ACC112 (cell line): ENCODE data around the gene AKAP13.
"Not testable (repeated sequence)": the region's sequence is repeated elsewhere in the genome, so short reads cannot be mapped to it uniquely, and the experiment has no call there.

Experiments used
- H2AFZ ChIP-seq: fragments of 200-600 bp; sonication (generic); one replicate; pipeline ENCODE4 v1.6.0; 2017; ENCODE audit warnings: antibody characterized with exemption, low read length; ENCODE audit not compliant: unreplicated experiment
- H3K27ac ChIP-seq: fragments of 200-600 bp; sonication (generic); 2 replicates; pipeline ENCODE4 v1.5.1; 2014; ENCODE audit warnings: low read depth, mild to moderate bottlenecking, antibody characterized with exemption, low read length, moderate library complexity
- H3K27me3 ChIP-seq: fragments of 200-600 bp; sonication (generic); 2 replicates; pipeline ENCODE4 v1.6.1; 2014; ENCODE audit warnings: mild to moderate bottlenecking, antibody characterized with exemption, low read length, moderate library complexity, mixed read lengths; ENCODE audit not compliant: insufficient read depth
- H3K36me3 ChIP-seq: fragments of 200-600 bp; sonication (generic); 2 replicates; pipeline ENCODE4 v1.6.1; 2016; ENCODE audit warnings: mild to moderate bottlenecking, antibody characterized with exemption, low read length, moderate library complexity, mixed read lengths; ENCODE audit not compliant: insufficient read depth
- H3K4me1 ChIP-seq: fragments of 200-600 bp; sonication (generic); one replicate; pipeline ENCODE4 v1.6.1; 2016; ENCODE audit warnings: low read length, mixed read lengths; ENCODE audit not compliant: insufficient read depth, unreplicated experiment, control insufficient read depth
- H3K4me3 ChIP-seq: fragments of 200-600 bp; sonication (generic); 2 replicates; pipeline ENCODE4 v1.5.1; 2014; ENCODE audit warnings: mild to moderate bottlenecking, low read depth, low read length
- H3K79me2 ChIP-seq: fragments of 200-600 bp; sonication (generic); one replicate; pipeline ENCODE4 v1.6.0; 2016; ENCODE audit warnings: low read length; ENCODE audit not compliant: control insufficient read depth, unreplicated experiment, insufficient read depth

Gene AKAP13

DNA sequence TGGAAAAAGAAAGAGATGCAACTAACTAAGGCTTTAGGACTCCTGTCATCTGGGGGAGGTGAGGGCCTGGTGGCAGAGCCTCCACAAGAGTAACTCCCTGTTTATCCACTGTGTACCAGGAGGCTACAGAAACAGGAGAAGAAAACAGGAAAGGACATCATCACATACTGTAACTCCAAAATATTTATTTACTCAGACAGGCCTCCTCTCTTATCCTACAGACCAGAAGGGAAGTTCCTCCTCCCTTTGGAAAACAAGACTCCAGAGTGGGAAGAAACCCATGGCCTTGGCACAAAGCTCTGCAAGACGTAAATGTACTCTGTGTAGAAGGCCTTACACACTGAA is 40.1 kb upstream of the AKAP13 start:
- H3K27ac ChIP-seq = no peak overlapping the region
- H3K27me3 ChIP-seq = no peaks in the 10 kb centered on the region
- H3K36me3 ChIP-seq = no peaks in the 10 kb centered on the region
- H2AFZ ChIP-seq = no peak overlapping the region
- no peak overlapping the region for H3K4me3 ChIP-seq
- peaks cover 10% of the 10 kb centered on the region for H3K4me1 ChIP-seq
- no peaks in the 10 kb centered on the region for H3K79me2 ChIP-seq

DNA sequence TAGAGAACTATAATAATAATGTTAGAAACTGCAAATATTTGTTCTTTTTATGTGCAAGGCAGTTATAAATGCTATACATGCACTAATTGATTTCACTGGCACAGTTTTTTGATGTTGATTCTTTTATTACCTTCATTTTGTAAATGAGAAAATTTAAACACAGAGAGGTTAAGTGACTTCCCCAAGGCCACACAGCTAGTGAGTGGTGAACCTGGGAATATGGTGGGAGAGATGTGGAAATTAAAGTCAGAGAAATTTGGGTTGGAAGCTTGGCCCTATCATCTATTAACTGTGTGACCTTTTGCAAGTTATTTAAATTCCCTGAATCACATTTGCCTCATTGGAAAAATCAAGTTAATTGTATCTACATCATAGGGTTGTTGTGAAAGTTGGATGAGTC is 39.6 kb upstream of the AKAP13 start:
- Histone ChIP-seq H3K4me1 (peaks cover 13% of the 10 kb centered on the region), H3K4me3 (no peak overlapping the region), H3K36me3 (no peaks in the 10 kb centered on the region), H3K27ac (no peak overlapping the region), H3K79me2 (no peaks in the 10 kb centered on the region), H3K27me3 (no peaks in the 10 kb centered on the region), H2AFZ (no peak overlapping the region)

- not testable (repeated sequence) for H3K27me3 ChIP-seq, H2AFZ ChIP-seq, H3K36me3 ChIP-seq, H3K27ac ChIP-seq, H3K79me2 ChIP-seq, H3K4me3 ChIP-seq
- peaks cover 13% of the 10 kb centered on the region for H3K4me1 ChIP-seq
These were observed 38.2 kb upstream of the AKAP13 start for GRCh38 chr15:85342163-85342562.

DNA sequence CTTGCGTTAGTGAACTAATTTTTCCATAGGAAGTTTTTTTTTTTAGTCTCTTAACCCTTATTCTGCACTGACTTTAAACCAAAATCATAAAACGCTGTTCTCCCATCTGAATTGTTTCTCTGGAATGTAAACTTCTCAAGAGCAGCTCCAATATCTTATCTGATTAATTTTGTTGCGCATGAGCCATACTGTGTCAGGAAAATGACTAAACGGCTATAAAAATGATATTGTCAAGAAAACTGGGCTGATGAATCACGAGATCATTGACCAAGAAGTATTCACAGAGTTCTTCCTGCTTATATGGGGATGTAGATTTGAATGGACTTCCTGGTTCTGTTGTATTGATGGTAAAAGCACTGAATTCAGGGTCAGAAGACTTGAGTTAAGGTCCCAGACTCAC is 37.0 kb upstream of the AKAP13 start:
- H3K79me2 ChIP-seq, H3K27me3 ChIP-seq, H3K36me3 ChIP-seq: not testable (repeated sequence)
- peak overlapping the region; percentile 40; the same call in 1 of the 2 replicates for H3K4me3 ChIP-seq
- H3K27ac ChIP-seq = peak overlapping the region; percentile 92
- H2AFZ ChIP-seq = peak overlapping the region; percentile 53
- peaks cover 13% of the 10 kb centered on the region for H3K4me1 ChIP-seq

DNA sequence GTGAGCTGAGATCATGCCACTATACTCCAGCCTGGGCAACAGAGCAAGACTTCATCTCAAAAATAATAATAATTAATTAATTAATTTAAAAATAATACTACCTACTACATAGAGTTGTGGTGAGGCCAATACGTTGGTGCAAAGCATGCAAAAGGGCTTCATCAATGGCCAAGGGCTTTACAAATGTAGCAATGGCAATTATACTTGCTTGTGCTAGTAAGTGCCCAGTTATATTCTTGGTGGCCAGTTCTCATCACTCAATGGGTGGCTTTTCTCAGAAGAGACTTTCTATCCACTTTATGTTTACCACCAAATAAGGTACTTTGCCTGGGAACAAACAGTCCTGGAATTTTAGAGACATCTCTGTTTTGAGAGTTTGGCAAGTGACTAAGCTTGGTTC is 36.2 kb upstream of the AKAP13 start:
- peak overlapping the region; percentile 92 for H3K27ac ChIP-seq

GRCh38 chr15:85344653-85345114 is 35.7 kb upstream of the AKAP13 start:
- H3K4me3 ChIP-seq = peak overlapping the region; percentile 51
- H3K36me3 ChIP-seq, H3K27me3 ChIP-seq, H2AFZ ChIP-seq, H3K79me2 ChIP-seq: not testable (repeated sequence)
- peak overlapping the region; percentile 92 for H3K27ac ChIP-seq
- H3K4me1 ChIP-seq = peaks cover 13% of the 10 kb centered on the region

More for the DNA sequence above, 36.2 kb upstream of the AKAP13 start:
- H3K4me3 ChIP-seq, H3K36me3 ChIP-seq, H3K27me3 ChIP-seq, H3K79me2 ChIP-seq, H2AFZ ChIP-seq: not testable (repeated sequence)
- H3K4me1 ChIP-seq = peaks cover 13% of the 10 kb centered on the region

DNA sequence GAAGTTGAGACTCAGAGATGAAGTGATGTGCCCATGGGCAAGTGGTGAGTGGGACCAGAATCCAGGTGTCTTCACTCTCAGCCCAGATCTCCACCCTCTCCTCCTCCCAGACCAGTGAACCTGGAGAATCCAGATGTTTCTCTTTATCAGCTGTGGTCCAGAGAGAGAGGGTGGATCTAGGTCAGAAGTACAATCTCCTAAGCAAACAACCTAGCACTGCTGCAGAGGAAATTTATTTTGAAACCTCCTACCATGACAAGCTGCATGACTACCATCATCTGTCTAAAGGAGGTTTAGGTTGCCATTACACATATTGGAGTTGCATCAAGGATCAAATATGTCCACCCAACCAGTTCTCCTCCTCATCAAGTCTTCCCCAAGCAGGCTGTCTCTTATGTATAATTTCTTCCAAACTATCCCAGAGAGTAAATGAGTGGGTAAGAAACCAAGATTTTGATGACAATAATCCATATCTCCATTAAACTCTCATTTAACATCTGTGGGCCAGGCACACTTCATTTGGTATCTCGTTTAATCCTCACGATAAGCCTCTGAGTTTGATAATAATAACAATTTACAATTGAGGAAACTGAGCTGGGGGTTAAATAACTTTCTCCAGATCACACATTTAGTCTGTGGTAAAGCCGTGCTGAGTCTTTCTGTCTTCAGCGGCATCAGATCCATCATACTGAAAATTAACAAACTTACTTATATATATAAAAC is 35.0 kb upstream of the AKAP13 start:
- H3K79me2 ChIP-seq, H3K27me3 ChIP-seq, H3K36me3 ChIP-seq, H2AFZ ChIP-seq: not testable (repeated sequence)
- Histone ChIP-seq H3K27ac (peak overlapping the region; percentile 92), H3K4me3 (peak overlapping the region; percentile 51), H3K4me1 (peaks cover 13% of the 10 kb centered on the region)

DNA sequence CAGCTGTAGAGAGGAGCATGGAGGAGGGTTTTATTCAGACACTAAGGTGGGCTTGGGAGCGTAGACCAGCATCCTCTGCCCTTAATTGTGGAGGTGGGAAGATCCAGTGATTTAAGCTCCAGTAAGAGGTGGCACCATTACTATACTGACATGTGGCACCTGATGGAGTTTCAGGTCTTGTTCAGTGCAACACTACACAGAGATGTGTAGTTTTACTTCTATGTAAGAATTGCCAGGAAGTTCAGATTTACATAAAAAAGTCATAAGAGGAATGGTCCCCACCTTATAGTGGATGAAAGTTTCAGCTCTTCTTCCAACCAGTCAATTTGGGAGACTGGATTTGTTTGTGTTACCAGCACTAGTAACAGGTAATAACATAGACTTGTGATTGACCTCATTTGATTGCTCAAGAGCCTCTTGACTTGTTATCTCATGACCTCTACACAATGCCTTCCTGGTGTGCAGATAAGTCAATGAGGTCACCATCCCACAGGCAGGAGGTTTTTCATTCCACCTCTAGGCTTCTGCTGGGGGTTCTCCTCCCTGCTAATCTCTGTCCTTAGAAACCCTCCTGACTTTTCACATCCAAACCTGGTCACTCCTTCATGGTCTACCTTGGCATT is 33.8 kb upstream of the AKAP13 start:
- not testable (repeated sequence) for H3K27ac ChIP-seq, H2AFZ ChIP-seq, H3K27me3 ChIP-seq, H3K36me3 ChIP-seq, H3K79me2 ChIP-seq, H3K4me3 ChIP-seq
- peaks cover 13% of the 10 kb centered on the region for H3K4me1 ChIP-seq

DNA sequence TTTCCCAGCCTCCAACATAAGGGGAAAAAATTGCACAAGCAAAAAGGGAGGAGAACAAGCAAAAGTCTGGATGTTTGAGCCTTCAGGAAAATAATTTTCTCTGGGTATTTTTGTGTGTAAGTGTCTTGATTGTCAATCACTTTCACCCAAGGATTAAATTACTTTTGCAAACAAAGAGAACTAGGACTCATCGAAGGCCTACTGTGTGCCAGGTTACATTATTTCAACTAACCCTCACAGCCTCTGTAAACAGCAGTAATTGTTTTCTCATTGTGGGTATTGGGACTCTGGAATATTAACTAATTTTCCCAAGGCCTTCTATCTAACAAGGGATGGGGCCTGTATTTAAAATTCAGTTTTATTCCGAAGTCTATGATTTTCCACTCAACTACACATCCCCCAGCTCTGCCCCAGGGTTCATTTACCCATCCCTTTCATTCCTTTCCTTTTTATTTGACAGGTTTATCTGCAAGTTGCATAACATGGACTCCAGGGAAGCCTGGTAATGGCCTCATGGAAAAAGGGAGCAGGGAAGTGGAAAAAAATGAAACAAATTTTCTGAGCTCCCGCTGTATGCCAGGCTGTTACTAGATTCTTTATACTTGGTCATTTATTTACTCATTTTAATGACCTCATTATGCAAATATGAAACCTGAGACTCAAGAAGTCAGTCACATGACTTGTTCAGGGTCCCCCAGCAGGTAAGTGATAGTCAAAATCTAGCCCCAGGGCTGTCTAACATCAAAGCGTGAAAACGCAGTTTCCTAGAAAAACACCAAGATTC is 32.9 kb upstream of the AKAP13 start:
- not testable (repeated sequence) for H3K79me2 ChIP-seq, H3K36me3 ChIP-seq, H2AFZ ChIP-seq, H3K27me3 ChIP-seq, H3K4me3 ChIP-seq, H3K27ac ChIP-seq
- peaks cover 13% of the 10 kb centered on the region for H3K4me1 ChIP-seq

DNA sequence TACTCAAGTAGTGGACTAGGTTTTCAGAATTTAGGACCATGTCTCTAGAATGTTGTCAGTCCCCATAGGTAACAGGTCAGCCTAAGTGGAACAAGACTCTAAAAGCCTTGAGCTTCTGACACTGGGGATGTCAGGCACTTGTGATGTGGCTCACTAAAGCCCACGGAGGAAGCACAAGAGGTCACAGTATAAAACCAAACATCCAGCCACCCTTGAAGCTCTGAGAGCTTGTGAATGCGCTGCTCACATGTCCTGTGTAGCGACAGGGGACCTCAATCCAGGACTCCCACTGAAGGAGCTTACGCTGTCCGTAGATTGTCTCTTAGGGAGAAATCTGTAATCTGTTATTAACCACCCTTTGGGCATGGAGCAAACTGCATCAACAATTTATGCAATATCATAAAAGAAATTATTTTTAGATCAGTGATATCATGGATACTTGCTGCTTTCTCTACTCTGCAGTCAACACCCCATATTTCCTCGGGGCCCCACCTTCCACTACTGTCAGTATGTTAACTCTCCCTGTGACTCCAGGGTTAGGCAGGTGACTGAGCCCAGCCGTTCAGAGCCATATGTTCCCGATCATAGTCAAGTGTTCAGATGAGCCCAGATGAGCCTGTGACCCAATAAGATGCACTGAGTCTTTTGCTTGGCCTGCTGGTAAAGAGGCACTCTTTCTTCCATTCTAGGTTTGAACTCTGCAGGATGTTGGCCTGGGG is 32.2 kb upstream of the AKAP13 start:
- H3K4me1 ChIP-seq = peaks cover 13% of the 10 kb centered on the region
- H3K4me3 ChIP-seq, H2AFZ ChIP-seq, H3K36me3 ChIP-seq, H3K27ac ChIP-seq, H3K79me2 ChIP-seq, H3K27me3 ChIP-seq: not testable (repeated sequence)
